HG02884 (cell line): ENCODE results near the gene PLAAT5.

ENCODE experiments used
- ATAC-seq: cut with Tn5 transposase; IDR thresholded peaks from one replicate; pipeline ENCODE4 v1.9.1; 2021; ENCODE audit warnings: mild to moderate bottlenecking, moderate library complexity; ENCODE audit not compliant: unreplicated experiment

Gene PLAAT5

GRCh38 chr11:63512816-63513215 lies 21.8 kb upstream of the PLAAT5 start:
- no peak for ATAC-seq

GRCh38 chr11:63511048-63511748 lies 20.2 kb upstream of the PLAAT5 start:
- ATAC-seq: no peak

- ATAC-seq: no peak
Observed at GRCh38 chr11:63510360-63511047, 19.5 kb upstream of the PLAAT5 start.

- ATAC-seq: no peak
Observed at GRCh38 chr11:63508745-63509144, 17.8 kb upstream of the PLAAT5 start.

- no peak for ATAC-seq
Observed at GRCh38 chr11:63508009-63508408, 17.0 kb upstream of the PLAAT5 start.

GRCh38 chr11:63507511-63507910 lies 16.5 kb upstream of the PLAAT5 start:
- no peak for ATAC-seq

- no peak for ATAC-seq
Observed at GRCh38 chr11:63506876-63507275, 15.9 kb upstream of the PLAAT5 start.

- no peak for ATAC-seq
Observed at GRCh38 chr11:63505857-63506528, 15.0 kb upstream of the PLAAT5 start, which contains the start of gene LGALS12. TSS of gene LGALS12 (plus strand) at chr11:63506084. CDS start at chr11:63506459, 375 bp downstream.

- no peak for ATAC-seq
Observed at GRCh38 chr11:63504933-63505586, 14.1 kb upstream of the PLAAT5 start.

- ATAC-seq: no peak
Observed at GRCh38 chr11:63504054-63504453, 13.1 kb upstream of the PLAAT5 start.

- no peak for ATAC-seq
Observed at GRCh38 chr11:63503492-63503891, 12.5 kb upstream of the PLAAT5 start.

GRCh38 chr11:63502252-63502820 lies 11.4 kb upstream of the PLAAT5 start:
- ATAC-seq: no peak

- ATAC-seq: no peak
Observed at GRCh38 chr11:63501236-63501635, 10.3 kb upstream of the PLAAT5 start.

GRCh38 chr11:63499874-63500273 lies 8.9 kb upstream of the PLAAT5 start:
- ATAC-seq: no peak

- no peak for ATAC-seq
Observed at GRCh38 chr11:63494975-63495374, 4.0 kb upstream of the PLAAT5 start.

- no peak for ATAC-seq
Observed at GRCh38 chr11:63493127-63493526, 2.2 kb upstream of the PLAAT5 start.

- no peak for ATAC-seq
Observed at GRCh38 chr11:63492441-63492840, 1.5 kb upstream of the PLAAT5 start.

GRCh38 chr11:63491636-63492372 lies 837 bp upstream of the PLAAT5 start:
- no peak for ATAC-seq

- ATAC-seq: no peak
Observed at GRCh38 chr11:63491240-63491587, 247 bp upstream of the PLAAT5 start.

- ATAC-seq: no peak
Observed at GRCh38 chr11:63489879-63490278, 1.1 kb downstream of the PLAAT5 start.
